GM10266 (cell line): ENCODE measurements around the gene NUPR1.

Source experiments
- DNase-seq: peaks from one replicate; pipeline ENCODE4 v3.0.0; 2012; ENCODE audit errors: extremely low spot score
- TF ChIP-seq, protein P1 (sequence below): IDR thresholded peaks from 2 replicates; pipeline ENCODE4 v1.5.1; 2012; ENCODE audit warnings: mild to moderate bottlenecking, low read depth; ENCODE audit not compliant: control insufficient read depth, insufficient read depth; ENCODE audit errors: missing control alignments

The NUPR1 gene

DNA sequence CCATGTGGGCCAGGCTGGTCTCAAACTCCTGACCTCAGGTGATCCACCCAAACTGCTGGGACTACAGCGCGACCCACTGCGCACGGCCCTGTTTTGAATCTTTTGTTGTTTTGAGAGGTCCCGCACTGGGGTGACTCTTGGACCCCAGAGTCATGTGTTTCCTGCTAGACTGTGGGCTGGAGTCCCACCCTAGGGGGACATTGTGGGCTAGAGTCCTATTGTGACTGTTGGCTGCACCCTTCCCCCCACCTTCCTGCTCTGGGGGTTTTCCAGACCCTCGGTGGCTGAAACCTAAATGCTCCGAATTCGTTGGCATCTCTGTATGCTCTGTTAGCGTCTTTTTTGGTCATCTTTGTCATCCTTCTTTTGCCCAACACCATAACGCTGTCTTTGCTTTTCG is 16.0 kb downstream of the NUPR1 start:
- DNase-seq, result no peak

DNA sequence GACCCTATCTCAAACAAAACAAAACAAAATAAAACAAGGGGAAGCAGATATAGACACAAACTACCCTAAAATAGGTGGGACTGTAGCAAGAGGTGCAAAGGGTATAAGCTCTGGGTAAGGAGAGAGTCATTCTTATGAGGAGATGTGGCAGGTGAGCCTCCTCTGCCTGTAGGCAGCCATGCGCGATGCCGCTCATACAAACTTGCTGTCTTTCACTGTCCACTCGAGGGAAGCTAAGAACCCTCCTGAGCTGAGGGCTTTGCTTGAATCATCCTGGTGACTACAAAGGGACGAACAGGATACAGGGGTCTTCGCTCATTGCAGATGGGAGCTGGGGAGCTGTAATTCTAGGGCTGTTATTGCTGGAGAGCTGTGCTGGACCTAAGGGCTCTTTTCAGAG is 17.3 kb downstream of the NUPR1 start:
- DNase-seq, result no peak
- TF ChIP-seq, protein P1, sequence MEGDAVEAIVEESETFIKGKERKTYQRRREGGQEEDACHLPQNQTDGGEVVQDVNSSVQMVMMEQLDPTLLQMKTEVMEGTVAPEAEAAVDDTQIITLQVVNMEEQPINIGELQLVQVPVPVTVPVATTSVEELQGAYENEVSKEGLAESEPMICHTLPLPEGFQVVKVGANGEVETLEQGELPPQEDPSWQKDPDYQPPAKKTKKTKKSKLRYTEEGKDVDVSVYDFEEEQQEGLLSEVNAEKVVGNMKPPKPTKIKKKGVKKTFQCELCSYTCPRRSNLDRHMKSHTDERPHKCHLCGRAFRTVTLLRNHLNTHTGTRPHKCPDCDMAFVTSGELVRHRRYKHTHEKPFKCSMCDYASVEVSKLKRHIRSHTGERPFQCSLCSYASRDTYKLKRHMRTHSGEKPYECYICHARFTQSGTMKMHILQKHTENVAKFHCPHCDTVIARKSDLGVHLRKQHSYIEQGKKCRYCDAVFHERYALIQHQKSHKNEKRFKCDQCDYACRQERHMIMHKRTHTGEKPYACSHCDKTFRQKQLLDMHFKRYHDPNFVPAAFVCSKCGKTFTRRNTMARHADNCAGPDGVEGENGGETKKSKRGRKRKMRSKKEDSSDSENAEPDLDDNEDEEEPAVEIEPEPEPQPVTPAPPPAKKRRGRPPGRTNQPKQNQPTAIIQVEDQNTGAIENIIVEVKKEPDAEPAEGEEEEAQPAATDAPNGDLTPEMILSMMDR, result no peak

More for the DNA sequence above, 16.0 kb downstream of the NUPR1 start:
- TF ChIP-seq, protein P1, result no peak

DNA sequence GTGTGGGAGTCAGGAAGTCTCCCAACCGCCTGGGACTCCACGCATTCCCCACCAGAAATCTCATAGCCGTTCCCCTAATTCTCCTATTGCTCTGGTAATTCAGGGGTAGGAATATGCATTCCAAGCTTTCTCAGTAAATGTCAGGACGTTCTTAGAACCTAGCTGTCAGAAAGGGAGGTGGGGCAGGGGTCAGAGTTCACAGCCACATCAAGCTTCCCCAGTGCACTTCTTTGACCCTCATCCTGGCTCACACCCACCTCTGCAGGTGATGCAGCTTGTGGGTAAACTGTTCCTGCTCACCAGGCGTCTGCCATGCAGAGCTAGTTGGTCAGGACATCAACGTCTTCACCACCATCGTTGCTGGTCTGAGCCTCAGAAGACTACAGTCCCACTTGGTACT is 18.1 kb downstream of the NUPR1 start:
- no peak for DNase-seq

GRCh38 chr16:28514246-28514645 is 24.5 kb downstream of the NUPR1 start:
- TF ChIP-seq, protein P1, result no peak
- DNase-seq, result no peak

More for the DNA sequence above, 18.1 kb downstream of the NUPR1 start:
- TF ChIP-seq, protein P1, result no peak

DNA sequence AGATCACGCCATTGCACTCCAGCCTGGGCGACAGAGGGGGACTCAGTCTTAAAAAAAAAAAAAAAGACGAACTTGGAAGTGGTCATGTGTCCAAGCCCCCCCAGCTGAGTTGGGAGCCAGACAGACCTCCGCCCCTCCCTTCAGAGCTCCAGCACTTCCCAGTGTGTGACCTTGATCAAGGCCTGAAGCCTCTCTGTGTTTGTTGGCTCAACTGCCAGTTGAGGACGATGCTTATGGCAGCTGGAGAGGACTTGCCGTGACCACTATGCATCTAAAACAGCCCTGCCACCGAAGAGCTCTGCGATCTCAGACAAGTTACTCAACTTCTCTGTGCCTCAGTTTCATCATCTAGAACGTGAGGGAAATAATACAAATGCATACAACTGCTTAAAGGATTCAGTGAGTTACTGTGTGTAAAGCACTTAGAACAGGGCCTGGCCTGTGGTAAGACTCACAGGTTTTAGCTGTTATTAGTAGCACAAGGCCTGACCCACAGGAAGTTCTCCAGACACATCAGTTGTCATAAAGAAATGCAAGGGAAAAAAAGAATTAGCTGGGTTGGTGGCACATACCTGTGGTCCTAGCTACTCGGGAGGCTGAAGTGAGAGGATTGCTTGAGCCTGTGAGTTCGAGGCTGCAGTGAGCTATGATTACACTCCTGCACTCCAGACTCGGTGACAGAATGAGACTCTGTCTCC is 25.1 kb downstream of the NUPR1 start:
- DNase-seq, result no peak
- TF ChIP-seq, protein P1, result no peak

DNA sequence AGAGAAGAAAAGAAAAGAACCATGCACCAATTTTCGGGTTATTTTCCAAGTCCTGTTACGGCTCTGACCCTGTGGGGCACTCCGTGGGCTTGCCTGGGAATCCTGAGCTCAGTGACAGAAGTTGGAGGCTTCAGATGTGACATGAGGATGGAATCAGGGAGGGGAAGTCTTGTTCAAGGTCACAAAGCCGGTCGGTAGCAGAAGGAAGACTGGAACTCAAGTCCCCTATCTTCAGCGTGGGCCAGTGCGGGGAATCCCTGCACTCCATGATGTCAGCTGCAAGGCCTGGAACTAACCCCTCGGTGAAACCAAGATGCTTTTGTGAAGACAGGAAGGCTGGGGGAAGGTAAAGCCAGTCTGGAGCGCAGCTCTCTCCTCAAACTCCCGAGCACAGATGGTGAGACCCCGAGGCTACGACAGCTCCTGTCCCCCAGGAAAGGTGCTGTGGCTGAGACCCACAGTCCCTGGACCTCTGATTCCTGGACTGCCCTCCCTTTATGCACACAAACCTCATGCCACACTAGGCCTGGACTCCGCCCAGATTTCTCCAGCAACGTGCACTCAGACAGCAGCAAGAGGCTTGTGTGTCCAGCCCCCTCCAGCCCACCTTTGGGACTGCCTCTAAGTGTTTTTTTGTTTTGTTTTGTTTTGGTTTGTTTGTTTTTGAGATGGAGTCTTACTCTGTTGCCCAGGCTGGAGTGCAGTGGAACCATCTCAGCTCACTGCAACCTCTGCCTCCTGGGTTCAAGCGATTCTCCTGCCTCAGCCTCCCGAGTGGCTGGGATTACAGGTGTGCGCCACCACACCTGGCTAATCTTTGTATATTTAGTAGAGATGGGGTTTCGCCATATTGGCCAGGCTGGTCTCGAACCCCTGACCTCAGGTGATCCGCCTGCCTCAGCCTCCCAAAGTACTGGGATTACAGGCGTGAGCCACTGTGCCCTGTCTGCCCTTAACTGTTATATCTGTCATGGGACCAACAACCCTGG is 26.7 kb downstream of the NUPR1 start:
- TF ChIP-seq, protein P1, result no peak
- DNase-seq, result no peak
